ENCODE results near the gene MINDY4. TPM values are rescaled to one million over a fixed set of nuclear protein-coding genes. Genes with fewer than 3 reads are reported as not detected.

Gene MINDY4
- total RNA-seq, 1 experiment from 2014 or later, result 2.1 TPM

DNA sequence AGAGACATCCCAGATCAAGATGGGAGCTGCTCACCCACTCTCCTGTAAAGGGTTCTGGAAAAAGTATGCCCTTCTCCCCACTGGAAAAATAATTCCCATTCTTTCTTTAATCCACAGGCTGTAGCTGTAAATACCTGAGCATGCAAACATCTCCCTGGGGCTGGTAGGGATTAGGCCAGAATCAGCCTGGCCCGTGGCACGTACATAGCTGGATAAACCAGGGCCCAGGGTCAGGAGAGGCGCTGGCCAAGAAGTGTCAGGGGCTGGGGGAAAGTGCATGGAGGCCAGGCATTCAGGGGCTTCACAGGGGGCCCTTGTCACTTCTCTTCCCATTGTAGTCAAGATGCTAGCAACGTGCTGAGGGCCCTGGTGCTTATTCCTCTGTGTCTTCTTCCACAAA lies 109.7 kb downstream of the MINDY4 start:
- Mint-ChIP-seq H3K27ac (ENCODE audit: unreplicated experiment) (peak overlapping the region; percentile 87), H3K4me1 (ENCODE audit: low read depth, unreplicated experiment) (peaks cover 31% of the 10 kb centered on the region), H3K9me3 (ENCODE audit: unreplicated experiment) (no peaks in the 10 kb centered on the region), H3K27me3 (ENCODE audit: insufficient read depth, unreplicated experiment) (no peaks in the 10 kb centered on the region), H3K36me3 (ENCODE audit: insufficient read depth, unreplicated experiment) (peaks cover 4% of the 10 kb centered on the region), H3K4me3 (ENCODE audit: unreplicated experiment) (no peak overlapping the region)
- ChIA-PET POLR2A (no interaction called here), CTCF (interaction anchor here (0.6 to 1.4 kb wide), 4 partner anchors 8 to 745 kb away, joined by 3 to 4 read pairs (median 3); no protein-coding TSS in a partner anchor)
- Histone ChIP-seq H3K27me3 (replicated peaks; ENCODE audit: control insufficient read depth, insufficient read depth, low read length) (no peaks in the 10 kb centered on the region), H3K36me3 (ENCODE audit: control insufficient read depth, insufficient read depth, low read length) (no peaks in the 10 kb centered on the region), H3K4me3 (ENCODE audit: low read depth, low read length) (no peak overlapping the region), H3K9me3 (no peaks in the 10 kb centered on the region), H3K4me1 (peaks cover 34% of the 10 kb centered on the region)
- intact Hi-C loops (cut with micrococcal nuclease; ENCODE audit: unreplicated experiment), result loop anchor here (1.0 to 10.0 kb wide), 3 partner anchors 15 to 136 kb away; no protein-coding TSS in a partner anchor
- DNase-seq, result peak; percentile 63 to 64
- BruUV-seq (replicated peaks), result no TSS peak
- TF ChIP-seq, protein P1, sequence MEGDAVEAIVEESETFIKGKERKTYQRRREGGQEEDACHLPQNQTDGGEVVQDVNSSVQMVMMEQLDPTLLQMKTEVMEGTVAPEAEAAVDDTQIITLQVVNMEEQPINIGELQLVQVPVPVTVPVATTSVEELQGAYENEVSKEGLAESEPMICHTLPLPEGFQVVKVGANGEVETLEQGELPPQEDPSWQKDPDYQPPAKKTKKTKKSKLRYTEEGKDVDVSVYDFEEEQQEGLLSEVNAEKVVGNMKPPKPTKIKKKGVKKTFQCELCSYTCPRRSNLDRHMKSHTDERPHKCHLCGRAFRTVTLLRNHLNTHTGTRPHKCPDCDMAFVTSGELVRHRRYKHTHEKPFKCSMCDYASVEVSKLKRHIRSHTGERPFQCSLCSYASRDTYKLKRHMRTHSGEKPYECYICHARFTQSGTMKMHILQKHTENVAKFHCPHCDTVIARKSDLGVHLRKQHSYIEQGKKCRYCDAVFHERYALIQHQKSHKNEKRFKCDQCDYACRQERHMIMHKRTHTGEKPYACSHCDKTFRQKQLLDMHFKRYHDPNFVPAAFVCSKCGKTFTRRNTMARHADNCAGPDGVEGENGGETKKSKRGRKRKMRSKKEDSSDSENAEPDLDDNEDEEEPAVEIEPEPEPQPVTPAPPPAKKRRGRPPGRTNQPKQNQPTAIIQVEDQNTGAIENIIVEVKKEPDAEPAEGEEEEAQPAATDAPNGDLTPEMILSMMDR (IDR thresholded peaks at IDR 0.05; ENCODE audit: insufficient read depth in 1 of 2, low read depth in 1 of 2, low read length in 1 of 2, severe bottlenecking in 1 of 2, unreplicated experiment in 1 of 2), result no peak

DNA sequence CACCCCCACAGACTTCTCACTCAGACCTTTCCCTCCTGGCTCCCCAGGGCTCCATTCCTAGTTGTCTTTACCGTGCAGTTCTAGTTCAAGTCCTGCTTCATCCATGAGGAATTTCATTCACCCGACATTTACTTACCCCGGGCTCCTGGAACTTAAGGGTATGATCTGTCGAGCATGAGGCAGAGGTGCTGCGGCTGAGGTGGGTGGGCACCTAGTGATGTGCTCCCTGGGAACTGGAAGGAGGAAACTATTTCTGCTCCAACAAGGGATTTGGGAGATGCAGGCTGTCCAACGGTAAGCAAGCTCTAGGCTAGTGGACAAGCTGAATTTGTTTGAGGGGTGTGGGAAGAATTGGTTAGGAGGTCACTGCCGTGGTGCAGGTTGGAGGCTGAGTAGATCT lies 110.2 kb downstream of the MINDY4 start:
- H3K27ac Mint-ChIP-seq (ENCODE audit: unreplicated experiment), result peak overlapping the region; percentile 87
- no peak overlapping the region for H3K4me3 Mint-ChIP-seq (ENCODE audit: unreplicated experiment)
- H3K36me3 ChIP-seq (ENCODE audit: control insufficient read depth, insufficient read depth, low read length), result no peaks in the 10 kb centered on the region
- POLR2A ChIA-PET, result interaction anchor here (0.6 kb wide), 1 partner anchor 14 kb away, joined by 3 read pairs; no protein-coding TSS in a partner anchor
- TF ChIP-seq, protein P1 (IDR thresholded peaks at IDR 0.05; ENCODE audit: insufficient read depth in 1 of 2, low read depth in 1 of 2, low read length in 1 of 2, severe bottlenecking in 1 of 2, unreplicated experiment in 1 of 2), result no peak
- no peaks in the 10 kb centered on the region for H3K9me3 Mint-ChIP-seq (ENCODE audit: unreplicated experiment)
- H3K4me3 ChIP-seq (ENCODE audit: low read depth, low read length), result no peak overlapping the region
- no peaks in the 10 kb centered on the region for H3K27me3 ChIP-seq (replicated peaks; ENCODE audit: control insufficient read depth, insufficient read depth, low read length)
- CTCF ChIA-PET, result interaction anchor here (1.4 kb wide), 1 partner anchor 57 kb away, joined by 3 read pairs; no protein-coding TSS in a partner anchor
- peaks cover 34% of the 10 kb centered on the region for H3K4me1 ChIP-seq
- DNase-seq, result no peak
- no TSS peak for BruUV-seq (replicated peaks)
- intact Hi-C loops (cut with micrococcal nuclease; ENCODE audit: unreplicated experiment), result loop anchor here (5.0 to 10.0 kb wide), 2 partner anchors 79 to 137 kb away; no protein-coding TSS in a partner anchor
- H3K27me3 Mint-ChIP-seq (ENCODE audit: insufficient read depth, unreplicated experiment), result no peaks in the 10 kb centered on the region
- peaks cover 31% of the 10 kb centered on the region for H3K4me1 Mint-ChIP-seq (ENCODE audit: low read depth, unreplicated experiment)
- H3K9me3 ChIP-seq, result no peaks in the 10 kb centered on the region
- H3K36me3 Mint-ChIP-seq (ENCODE audit: insufficient read depth, unreplicated experiment), result peaks cover 4% of the 10 kb centered on the region

DNA sequence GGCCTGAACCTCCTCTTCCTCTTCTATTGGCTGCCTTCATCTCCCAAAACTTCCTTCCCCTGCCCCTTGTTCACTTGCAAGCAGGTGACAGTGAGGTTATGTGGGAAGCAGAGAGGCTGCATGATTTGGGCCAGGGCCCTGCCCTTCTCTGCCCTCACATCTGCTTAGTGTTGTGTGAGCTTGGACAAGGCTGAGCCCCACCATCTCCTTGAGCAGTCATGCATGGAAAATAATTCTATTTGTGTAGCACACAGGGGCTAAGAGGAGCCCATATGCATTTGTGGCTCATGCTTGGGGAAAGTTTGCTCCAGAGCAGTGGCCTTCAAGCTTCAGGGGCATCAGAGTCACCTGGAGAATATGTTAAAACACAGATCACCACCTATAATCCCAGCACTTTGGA lies 113.7 kb downstream of the MINDY4 start:
- DNase-seq, result no peak
- Mint-ChIP-seq H3K4me1 (ENCODE audit: low read depth, unreplicated experiment) (peaks cover 18% of the 10 kb centered on the region), H3K4me3 (ENCODE audit: unreplicated experiment) (no peak overlapping the region), H3K9me3 (ENCODE audit: unreplicated experiment) (no peaks in the 10 kb centered on the region), H3K36me3 (ENCODE audit: insufficient read depth, unreplicated experiment) (peaks cover 4% of the 10 kb centered on the region), H3K27me3 (ENCODE audit: insufficient read depth, unreplicated experiment) (no peaks in the 10 kb centered on the region), H3K27ac (ENCODE audit: unreplicated experiment) (no peak overlapping the region)
- ChIA-PET POLR2A (no interaction called here), CTCF (no interaction called here)
- no peaks in the 10 kb centered on the region for H3K9me3 ChIP-seq
- TF ChIP-seq, protein P1 (IDR thresholded peaks at IDR 0.05; ENCODE audit: insufficient read depth in 1 of 2, low read depth in 1 of 2, low read length in 1 of 2, severe bottlenecking in 1 of 2, unreplicated experiment in 1 of 2), result no peak
- intact Hi-C loops (cut with micrococcal nuclease; ENCODE audit: unreplicated experiment), result loop anchor here (5.0 to 10.0 kb wide), 2 partner anchors 83 to 140 kb away; no protein-coding TSS in a partner anchor
- H3K36me3 ChIP-seq (ENCODE audit: control insufficient read depth, insufficient read depth, low read length), result no peaks in the 10 kb centered on the region
- H3K4me1 ChIP-seq, result peaks cover 20% of the 10 kb centered on the region
- H3K4me3 ChIP-seq (ENCODE audit: low read depth, low read length), result no peak overlapping the region
- BruUV-seq (replicated peaks), result no TSS peak
- H3K27me3 ChIP-seq (replicated peaks; ENCODE audit: control insufficient read depth, insufficient read depth, low read length), result no peaks in the 10 kb centered on the region
